ENCODE measurements around the gene ANO10. TPM values are rescaled to one million over a fixed set of nuclear protein-coding genes. Genes with fewer than 3 reads are reported as not detected.
"Not testable (repeated sequence)": the region's sequence is repeated elsewhere in the genome, so short reads cannot be mapped to it uniquely, and the experiment has no call there.

The ANO10 gene
- total RNA-seq, 1 donor from 2014 or later, result 39.1 TPM

- FAIRE-seq, result no peak
- DNase-seq (ENCODE audit: low spot score in 2 of 2), result no peak
These were observed 38.3 kb downstream of the ANO10 start for GRCh38 chr3:43583481-43583880.

DNA sequence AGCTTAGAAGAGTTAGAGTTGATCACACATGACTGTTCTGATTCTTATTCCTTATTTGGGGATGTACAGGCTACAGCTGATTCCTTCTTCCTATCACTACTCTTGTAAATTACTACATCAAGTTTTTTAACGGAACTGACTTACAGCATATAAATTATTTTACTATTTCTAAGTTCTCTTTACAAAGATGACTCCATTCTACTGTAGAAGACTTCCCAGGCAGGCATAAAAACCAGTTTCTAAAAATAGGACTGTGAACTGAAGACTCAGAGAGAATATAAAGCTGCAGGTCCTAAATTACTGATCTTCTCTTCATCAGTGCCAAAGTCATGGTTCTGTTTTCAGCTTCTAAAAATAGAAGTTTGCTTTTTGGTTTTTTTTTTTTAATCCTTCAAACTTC is 38.9 kb downstream of the ANO10 start:
- no peak for FAIRE-seq
- no peak for DNase-seq (ENCODE audit: low spot score in 2 of 2)

GRCh38 chr3:43581343-43581742 is 40.5 kb downstream of the ANO10 start:
- no peak for FAIRE-seq
- no peak for DNase-seq (ENCODE audit: low spot score in 2 of 2)

DNA sequence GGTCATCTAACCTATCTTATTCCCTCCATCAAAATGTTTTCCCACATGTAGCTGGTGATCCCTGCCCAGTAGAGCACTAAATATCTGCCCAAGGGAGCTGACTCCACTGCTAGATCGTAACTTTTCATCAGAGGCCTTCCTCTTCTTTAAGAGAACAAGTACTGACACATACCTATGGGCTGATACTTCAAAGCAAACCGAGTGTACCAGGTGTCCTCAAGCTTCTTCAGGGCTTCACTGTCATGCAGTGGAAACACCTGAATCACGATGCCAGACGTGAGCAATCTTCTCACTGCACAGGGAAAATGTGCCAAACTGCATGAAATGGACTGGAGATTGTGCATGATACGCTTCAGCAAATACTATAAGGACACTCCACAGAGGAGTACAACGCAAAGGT is 41.6 kb downstream of the ANO10 start:
- FAIRE-seq, result no peak
- no peak for DNase-seq (ENCODE audit: low spot score in 2 of 2)

DNA sequence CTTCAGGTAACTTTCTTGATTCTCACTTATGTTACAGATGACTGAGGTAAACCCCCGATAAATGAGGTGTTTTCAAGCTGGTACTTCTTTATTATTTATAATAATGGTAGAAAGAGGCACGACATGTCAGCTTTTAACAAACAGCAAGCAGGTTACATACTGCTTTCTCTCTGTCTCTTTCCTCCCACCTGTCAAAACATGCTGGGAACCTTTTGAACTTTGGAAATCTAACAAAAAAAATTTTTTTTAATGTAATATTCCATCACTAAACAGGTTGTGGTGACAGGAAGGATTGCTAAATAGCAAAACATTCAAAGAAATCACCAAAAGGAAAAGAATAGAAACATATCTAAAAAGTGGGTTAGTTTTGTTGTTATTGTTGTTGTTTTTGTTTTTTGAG is 48.2 kb downstream of the ANO10 start:
- DNase-seq (ENCODE audit: low spot score in 2 of 2), result no peak
- FAIRE-seq, result no peak

- DNase-seq (ENCODE audit: low spot score in 2 of 2); FAIRE-seq: not testable (repeated sequence)
These were observed 56.0 kb downstream of the ANO10 start for GRCh38 chr3:43565661-43566341.

DNA sequence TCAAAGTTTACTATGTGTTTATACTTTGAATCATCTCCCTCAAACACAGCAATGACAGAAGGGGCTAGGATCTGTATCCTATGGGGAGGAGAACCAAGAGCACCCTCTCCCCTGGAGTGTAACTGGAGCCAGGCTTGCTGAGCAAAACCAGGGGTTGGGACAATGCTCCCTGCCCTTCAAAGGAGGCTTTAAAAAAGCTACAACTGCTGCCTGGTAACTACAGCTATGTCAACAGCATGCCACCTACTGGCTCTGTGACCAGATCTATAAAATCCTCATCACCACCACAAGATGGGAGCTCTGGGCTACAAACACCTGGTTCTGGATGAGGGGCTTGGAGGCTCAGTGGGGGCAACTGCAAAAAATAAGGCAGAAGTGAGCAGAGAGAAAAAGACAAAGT is 61.9 kb downstream of the ANO10 start:
- DNase-seq (ENCODE audit: low spot score in 2 of 2) (no peak), FAIRE-seq (no peak)

DNA sequence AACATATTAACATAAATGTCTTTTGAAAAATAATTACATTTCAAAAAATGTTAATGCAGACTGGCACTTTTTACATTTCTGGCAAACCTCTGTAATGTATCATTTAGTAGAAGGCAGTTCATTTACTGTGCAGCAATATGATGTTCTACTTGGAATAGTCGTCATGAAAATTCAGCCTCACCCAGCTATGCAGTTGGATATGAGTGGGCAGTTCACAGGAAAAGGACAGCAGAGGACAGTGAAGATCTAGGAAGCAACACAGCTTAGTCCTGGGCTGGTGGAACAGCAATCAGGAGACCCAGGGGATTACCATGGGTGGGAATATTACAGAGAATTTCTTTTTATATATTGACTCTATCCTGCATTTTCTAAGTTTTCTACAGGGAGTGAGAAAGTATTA is 63.6 kb downstream of the ANO10 start:
- DNase-seq (ENCODE audit: low spot score in 2 of 2) (no peak), FAIRE-seq (no peak)

- FAIRE-seq (no peak), DNase-seq (ENCODE audit: low spot score in 2 of 2) (no peak)
These were observed 72.1 kb downstream of the ANO10 start for GRCh38 chr3:43549626-43550290.

DNA sequence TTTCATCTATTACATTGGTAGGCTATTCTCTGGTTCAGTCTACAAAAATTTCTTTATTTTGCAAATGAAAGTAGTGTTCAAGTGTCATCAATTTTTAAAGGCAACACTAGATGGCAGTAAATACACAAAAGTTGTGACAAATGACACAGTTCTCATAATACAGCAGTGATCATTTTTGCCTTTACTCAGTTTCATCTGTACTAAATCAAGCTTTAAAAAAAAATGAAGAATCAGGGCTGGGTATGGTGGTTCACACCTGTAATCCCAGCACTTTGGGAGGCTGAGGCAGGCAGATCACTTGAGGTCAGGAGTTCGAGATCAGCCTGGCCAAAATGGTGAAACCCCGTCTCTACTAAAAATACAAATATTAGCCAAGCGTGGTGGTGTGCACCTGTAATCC is 77.5 kb downstream of the ANO10 start:
- FAIRE-seq (peak; percentile 88), DNase-seq (ENCODE audit: low spot score in 2 of 2) (peak in 1 of 2 donors; percentile 37)

- no peak for DNase-seq (ENCODE audit: low spot score in 2 of 2)
- no peak for FAIRE-seq
These were observed 79.3 kb downstream of the ANO10 start for GRCh38 chr3:43542328-43543043.

DNA sequence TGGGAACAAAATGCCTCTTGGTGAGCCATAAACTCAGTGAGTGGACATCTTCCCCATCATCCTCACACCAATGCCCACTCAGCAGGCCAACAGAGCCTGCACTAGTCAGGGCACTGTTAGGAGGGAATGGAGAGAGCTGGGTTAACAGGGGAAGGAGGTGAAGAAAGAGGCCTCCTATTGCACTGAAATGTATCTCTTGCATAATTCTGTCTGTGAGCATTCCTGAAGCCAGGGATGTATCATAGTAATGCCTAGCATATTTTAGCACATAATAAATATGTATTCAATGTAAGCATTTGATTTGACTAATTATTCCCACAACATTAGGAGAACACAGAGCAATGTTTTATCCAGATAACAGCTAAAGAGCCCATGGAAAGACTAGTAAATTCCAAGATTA is 81.2 kb downstream of the ANO10 start:
- DNase-seq (ENCODE audit: low spot score in 2 of 2) (no peak), FAIRE-seq (no peak)

DNA sequence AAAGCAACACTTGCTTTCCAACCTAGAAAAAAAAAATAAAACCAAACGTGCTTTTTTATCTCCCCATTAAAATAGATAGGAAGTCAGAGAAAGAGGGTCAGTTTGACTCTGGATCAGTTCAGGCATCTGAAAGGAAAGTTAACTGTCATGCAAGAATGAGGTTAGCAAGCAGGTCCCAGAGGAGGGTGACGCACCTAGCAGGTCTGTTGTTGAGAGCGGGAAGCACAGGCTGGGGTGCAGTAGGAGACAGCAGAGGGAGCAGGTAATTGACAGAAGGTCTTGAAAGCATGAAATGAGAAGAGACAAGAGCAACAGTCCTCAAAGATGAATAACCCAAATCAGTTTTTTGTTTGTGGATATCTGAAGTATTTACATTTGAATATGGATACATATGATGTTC is 82.5 kb downstream of the ANO10 start:
- FAIRE-seq, result no peak
- DNase-seq (ENCODE audit: low spot score in 2 of 2), result no peak

DNA sequence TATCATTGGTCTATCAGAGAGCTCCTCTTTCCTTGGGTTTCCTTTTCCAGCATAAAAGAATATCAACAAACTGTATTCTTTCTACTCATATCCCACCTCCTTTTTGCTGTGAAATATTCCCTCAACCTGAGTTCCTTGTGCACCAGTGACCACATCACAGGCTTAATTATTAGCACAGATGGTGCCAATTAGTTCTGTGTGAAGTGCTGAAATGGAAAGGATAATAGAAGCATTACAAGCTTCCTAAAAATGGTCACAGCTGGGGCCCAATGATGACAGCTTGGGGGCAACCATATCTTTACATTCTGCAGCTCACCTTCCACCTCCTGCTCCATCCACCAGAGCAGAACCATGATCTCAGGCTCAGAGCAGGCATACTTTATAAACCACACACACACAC is 84.6 kb downstream of the ANO10 start:
- no peak for FAIRE-seq
- DNase-seq (ENCODE audit: low spot score in 2 of 2), result no peak

DNA sequence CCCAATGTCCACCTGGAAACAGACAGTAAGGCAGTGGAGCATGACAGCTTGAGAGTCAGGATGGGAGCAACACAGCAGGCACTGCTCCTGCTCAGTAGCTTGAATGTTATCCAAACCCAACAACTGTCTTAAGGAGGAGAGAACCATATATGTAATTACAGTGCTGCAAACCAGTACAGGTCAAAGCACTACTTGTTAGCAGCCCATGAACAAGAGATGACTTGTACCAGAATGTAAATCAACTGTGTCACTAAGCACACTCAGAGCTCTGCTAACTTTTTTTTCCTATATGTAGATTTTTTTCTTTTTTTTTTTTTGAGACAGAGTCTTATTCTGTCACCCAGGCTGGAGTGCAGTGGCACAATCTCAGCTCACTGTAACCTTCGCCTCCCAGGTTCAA is 87.1 kb downstream of the ANO10 start:
- FAIRE-seq, result no peak
- no peak for DNase-seq (ENCODE audit: low spot score in 2 of 2)

DNA sequence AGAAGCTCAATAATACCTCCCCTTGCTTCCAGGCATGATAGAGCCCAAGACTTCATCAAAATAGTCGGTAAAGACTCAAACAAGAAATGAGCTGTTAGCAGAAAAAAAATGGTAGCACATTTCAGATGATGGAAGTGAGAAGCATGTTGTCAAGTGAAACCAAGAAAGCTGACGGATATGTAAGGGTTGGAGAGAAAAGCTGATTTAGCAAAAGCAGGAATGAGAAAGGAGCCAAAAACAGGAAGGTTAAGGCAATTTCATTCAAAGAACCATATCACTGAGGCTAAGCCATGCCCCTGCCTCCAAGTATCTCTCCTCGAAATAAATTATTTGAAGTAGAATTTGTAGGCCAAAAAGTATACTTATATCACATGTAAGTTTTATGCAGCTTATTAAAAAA is 88.8 kb downstream of the ANO10 start:
- DNase-seq (ENCODE audit: low spot score in 2 of 2), result no peak
- FAIRE-seq, result no peak

GRCh38 chr3:43531835-43532234 is 90.0 kb downstream of the ANO10 start:
- FAIRE-seq, result no peak
- DNase-seq (ENCODE audit: low spot score in 2 of 2), result no peak

- FAIRE-seq, result no peak
- no peak for DNase-seq (ENCODE audit: low spot score in 2 of 2)
These were observed 93.2 kb downstream of the ANO10 start for GRCh38 chr3:43528498-43529099.

GRCh38 chr3:43526956-43527355 is 94.9 kb downstream of the ANO10 start:
- DNase-seq (ENCODE audit: low spot score in 2 of 2) (no peak), FAIRE-seq (no peak)

DNA sequence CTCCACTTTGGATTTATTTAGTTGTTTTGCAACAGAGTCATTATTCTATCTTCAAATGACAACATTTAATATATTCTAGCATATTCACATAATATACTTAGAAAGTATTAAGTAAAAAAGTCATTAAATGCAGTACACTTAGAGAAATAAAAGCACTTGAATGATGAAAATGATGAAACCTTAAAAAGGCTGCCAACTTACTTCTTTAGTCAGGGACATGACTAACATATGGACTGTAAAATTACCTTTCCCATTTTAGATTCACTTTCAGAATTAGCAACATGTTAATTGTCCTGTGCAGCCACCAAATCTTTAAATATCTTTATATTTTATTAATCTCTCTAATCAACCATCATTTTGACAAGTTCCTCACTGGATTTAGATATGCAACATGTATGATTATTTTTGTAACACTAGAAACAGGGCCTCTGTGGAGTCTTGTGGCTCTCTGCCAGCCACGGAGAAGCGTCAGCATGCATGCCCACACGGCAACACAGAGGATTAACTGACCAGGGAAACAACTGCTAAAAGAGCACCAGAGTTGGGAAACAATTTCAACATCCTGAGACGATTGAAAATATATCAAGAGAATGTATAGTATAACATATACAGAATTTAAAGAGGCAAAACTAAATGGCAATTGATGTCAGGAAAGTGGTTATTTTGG is 95.7 kb downstream of the ANO10 start:
- no peak for FAIRE-seq
- DNase-seq (ENCODE audit: low spot score in 2 of 2), result no peak

- no peak for DNase-seq (ENCODE audit: low spot score in 2 of 2)
- no peak for FAIRE-seq
These were observed 96.4 kb downstream of the ANO10 start for GRCh38 chr3:43525386-43525785.

All from frontal cortex (tissue), 4 donors.